Activated CD4-positive, alpha-beta memory T cell treated with anti-CD3 and anti-CD28 coated beads for 36 hours (primary cell): ENCODE data around the gene DOP1B. TPM values are rescaled to one million over a fixed set of nuclear protein-coding genes. Genes with fewer than 3 reads are reported as not detected.

Experiments
- CTCF ChIA-PET: fragments of 350-600 bp; sonication (Branson Sonifier 250); formaldehyde crosslinking; loops from one replicate; lab custom pipeline; 2021; ENCODE audit warnings: antibody characterized with exemption, inconsistent platforms; lab: Charles Lee
- POLR2A ChIA-PET: fragments of 350-600 bp; sonication (Branson Sonifier 250); formaldehyde crosslinking; loops from one replicate; lab custom pipeline; 2021; ENCODE audit warnings: antibody characterized with exemption; lab: Charles Lee
- DNase-seq: peaks from one replicate; pipeline ENCODE4 v3.0.0-alpha.2; 2020
- H3K27ac Mint-ChIP-seq: one replicate; pipeline ENCODE4 v1.8.0; 2021; ENCODE audit warnings: mixed read lengths
- H3K27me3 Mint-ChIP-seq: one replicate; pipeline ENCODE4 v1.8.0; 2021; ENCODE audit warnings: mixed read lengths
- H3K36me3 Mint-ChIP-seq: one replicate; pipeline ENCODE4 v1.8.0; 2021; ENCODE audit warnings: mixed read lengths
- H3K4me1 Mint-ChIP-seq: one replicate; pipeline ENCODE4 v1.8.0; 2021; ENCODE audit warnings: low read depth, mixed read lengths
- H3K4me3 Mint-ChIP-seq: one replicate; pipeline ENCODE4 v1.8.0; 2021; ENCODE audit warnings: mild to moderate bottlenecking, mixed read lengths
- H3K9me3 Mint-ChIP-seq: one replicate; pipeline ENCODE4 v1.8.0; 2021; ENCODE audit warnings: mixed read lengths
- intact Hi-C: fragments of 100-400 bp; cut with micrococcal nuclease; formaldehyde crosslinking; loops from one replicate; pipeline ENCODE4 v1.15.1; 2023
- total RNA-seq, 2 experiments: library from RNA; stranded (reverse); gene quantifications; one replicate each; pipeline ENCODE4 v1.2.3, GENCODE V29; 2021

DOP1B gene
- total RNA-seq, 2 experiments from 2014 or later: 19.4 to 19.6 TPM

DNA sequence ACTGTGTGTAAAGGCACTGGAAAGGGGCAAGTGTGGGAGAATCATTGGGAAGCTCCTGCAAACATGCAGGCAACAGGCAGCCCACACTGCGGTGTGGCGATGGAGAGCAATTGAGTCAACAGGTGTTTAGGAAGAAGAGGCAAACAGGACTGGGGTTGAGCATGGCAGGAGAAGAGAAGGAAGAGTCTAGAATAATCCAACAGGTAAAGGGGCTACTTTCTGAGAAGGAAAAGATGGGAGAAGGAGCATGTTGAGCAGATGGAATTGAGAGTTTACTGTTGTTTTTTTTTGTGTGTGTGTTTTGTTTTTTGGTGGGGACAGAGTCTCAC lies 4.2 kb downstream of the DOP1B start:
- intact Hi-C loops: no loop called here
- CTCF ChIA-PET: interaction anchor here (1.2 kb wide), 1 partner anchor 19 kb away, joined by 3 read pairs; no protein-coding TSS in a partner anchor
- H3K4me3 Mint-ChIP-seq: no peak overlapping the region

DNA sequence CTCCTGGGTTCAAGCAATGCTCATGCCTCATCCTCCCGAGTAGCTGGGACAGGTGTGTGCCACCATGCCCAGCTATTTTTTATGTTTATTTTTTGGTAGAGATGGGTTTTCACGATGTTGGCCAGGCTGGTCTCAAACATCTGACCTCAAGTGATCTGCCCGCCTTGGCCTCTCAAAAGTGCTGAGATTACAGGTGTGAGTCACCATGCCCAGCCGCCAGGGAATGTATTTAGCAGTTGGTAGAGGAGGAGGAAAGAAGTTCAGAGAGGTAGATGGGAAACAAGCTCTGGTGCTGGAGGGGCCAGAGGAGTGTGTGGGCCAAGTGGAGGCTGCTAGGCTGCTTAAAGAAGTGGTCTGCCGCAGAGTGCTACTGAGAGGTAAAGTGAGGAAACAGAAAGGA lies 6.0 kb downstream of the DOP1B start:
- Mint-ChIP-seq H3K4me3 (no peak overlapping the region), H3K27me3 (no peaks in the 10 kb centered on the region), H3K36me3 (peaks cover 4% of the 10 kb centered on the region), H3K4me1 (peaks cover 16% of the 10 kb centered on the region), H3K9me3 (no peaks in the 10 kb centered on the region), H3K27ac (no peak overlapping the region)
- ChIA-PET POLR2A (no interaction called here), CTCF (interaction anchor here (0.7 kb wide), 1 partner anchor 18 kb away, joined by 3 read pairs; no protein-coding TSS in a partner anchor)
- DNase-seq: no peak
- intact Hi-C loops: no loop called here

More for the DNA sequence above, 4.2 kb downstream of the DOP1B start:
- Mint-ChIP-seq H3K27ac (no peak overlapping the region), H3K36me3 (no peaks in the 10 kb centered on the region), H3K27me3 (no peaks in the 10 kb centered on the region), H3K9me3 (no peaks in the 10 kb centered on the region), H3K4me1 (peaks cover 19% of the 10 kb centered on the region)
- POLR2A ChIA-PET: interaction anchor here (0.5 kb wide), 1 partner anchor 13 kb away, joined by 4 read pairs; no protein-coding TSS in a partner anchor
- no peak for DNase-seq

DNA sequence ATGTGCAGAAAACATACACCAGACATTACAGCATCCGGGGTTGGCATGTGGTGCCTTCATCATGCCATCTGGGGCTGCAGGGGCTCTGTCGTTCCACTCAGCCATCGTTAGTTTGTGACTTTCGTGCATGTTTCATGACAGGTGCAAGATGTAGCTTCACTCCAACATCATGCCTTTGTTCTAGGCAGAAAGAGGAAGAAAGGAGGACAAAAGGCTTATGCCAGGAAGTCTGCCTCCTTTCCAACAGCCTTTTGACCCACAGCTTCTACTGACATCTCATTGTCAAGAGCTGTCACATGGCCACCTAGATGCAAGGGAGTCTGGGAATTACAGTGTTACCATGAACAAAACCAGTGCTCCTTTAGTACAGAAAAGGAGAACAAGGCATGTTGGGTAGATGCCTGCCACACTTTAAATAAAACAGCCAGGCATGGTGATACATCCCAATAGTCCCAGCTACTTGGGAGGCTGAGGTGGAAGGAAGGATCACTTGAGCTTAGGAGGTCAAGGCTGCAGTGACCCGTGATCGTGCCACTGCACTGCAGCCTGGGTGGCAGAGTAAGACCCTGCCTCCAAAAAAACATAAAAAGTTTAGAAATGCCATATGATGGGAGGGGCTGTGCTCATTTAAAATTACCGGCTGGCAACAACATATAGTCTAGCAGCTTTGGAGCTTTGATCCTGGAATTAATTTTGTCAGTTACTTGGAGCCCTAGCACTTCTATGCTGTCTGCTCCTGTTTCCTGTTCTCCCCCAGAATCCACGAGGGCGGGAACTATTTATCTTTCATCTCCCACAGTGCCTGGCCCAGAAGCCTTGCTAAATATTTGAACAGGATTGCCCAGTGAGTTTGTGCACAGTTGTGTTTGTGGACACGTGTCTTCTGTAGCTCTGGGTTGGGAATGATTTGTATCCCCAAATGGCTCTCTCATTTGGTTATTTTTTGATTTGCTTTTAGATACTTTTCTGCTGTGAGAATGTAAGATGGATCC lies 7.4 kb downstream of the DOP1B start:
- CTCF ChIA-PET: interaction anchor here (0.6 to 1.9 kb wide), 6 partner anchors 10 to 166 kb away, joined by 3 to 7 read pairs (median 4); no protein-coding TSS in a partner anchor
- H3K9me3 Mint-ChIP-seq: no peaks in the 10 kb centered on the region
- intact Hi-C loops: no loop called here
- POLR2A ChIA-PET: no interaction called here
- H3K4me3 Mint-ChIP-seq: no peak overlapping the region
- no peak for DNase-seq
- H3K27me3 Mint-ChIP-seq: no peaks in the 10 kb centered on the region
- no peak overlapping the region for H3K27ac Mint-ChIP-seq
- H3K4me1 Mint-ChIP-seq: peaks cover 9% of the 10 kb centered on the region
- H3K36me3 Mint-ChIP-seq: peaks cover 7% of the 10 kb centered on the region

DNA sequence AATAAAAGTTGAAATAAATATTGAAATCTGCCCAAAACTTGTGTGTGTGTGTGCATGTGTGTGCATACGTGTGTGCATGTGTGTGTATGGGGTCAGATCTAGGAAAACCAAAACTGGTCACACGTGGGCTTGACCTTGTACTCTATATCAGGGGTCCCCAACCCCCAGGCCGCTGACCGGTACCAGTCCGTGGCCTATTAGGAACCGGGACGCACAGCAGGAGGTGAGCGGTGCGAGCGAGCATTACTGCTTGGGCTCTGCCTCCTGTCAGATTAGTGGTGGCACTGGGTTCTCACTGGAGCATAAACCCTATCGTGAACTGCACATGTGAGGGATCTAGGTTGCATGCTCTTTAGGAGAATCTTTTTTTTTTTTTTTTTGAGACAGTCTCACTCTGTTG lies 8.7 kb downstream of the DOP1B start:
- ChIA-PET CTCF (no interaction called here), POLR2A (no interaction called here)
- Mint-ChIP-seq H3K36me3 (peaks cover 15% of the 10 kb centered on the region), H3K27me3 (no peaks in the 10 kb centered on the region), H3K4me1 (peaks cover 9% of the 10 kb centered on the region), H3K9me3 (no peaks in the 10 kb centered on the region), H3K27ac (no peak overlapping the region), H3K4me3 (no peak overlapping the region)
- DNase-seq: no peak
- intact Hi-C loops: no loop called here

DNA sequence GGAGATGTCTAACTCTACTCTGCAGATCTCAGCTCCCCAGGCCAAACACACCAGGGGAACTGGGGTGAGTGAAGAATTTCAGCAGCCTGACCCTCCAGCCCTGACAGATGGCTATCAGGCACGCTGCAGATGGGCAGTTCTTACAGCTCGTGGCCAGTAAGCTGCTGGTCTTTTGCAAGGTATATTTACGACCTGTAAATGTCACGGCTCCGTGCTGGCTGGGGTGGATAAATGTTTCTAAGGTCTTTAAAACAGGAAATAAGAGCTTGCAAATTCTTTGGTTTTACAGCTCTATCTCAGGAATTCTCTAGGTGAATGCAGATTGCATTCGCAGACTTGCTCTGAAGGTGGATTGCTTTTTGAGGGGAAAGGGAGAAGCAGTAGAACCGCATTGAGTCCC lies 10.1 kb downstream of the DOP1B start:
- no peak for DNase-seq
- ChIA-PET CTCF (no interaction called here), POLR2A (no interaction called here)
- H3K36me3 Mint-ChIP-seq: peaks cover 15% of the 10 kb centered on the region
- no peak overlapping the region for H3K27ac Mint-ChIP-seq
- peaks cover 9% of the 10 kb centered on the region for H3K4me1 Mint-ChIP-seq
- no peak overlapping the region for H3K4me3 Mint-ChIP-seq
- no peaks in the 10 kb centered on the region for H3K9me3 Mint-ChIP-seq
- intact Hi-C loops: no loop called here
- no peaks in the 10 kb centered on the region for H3K27me3 Mint-ChIP-seq

DNA sequence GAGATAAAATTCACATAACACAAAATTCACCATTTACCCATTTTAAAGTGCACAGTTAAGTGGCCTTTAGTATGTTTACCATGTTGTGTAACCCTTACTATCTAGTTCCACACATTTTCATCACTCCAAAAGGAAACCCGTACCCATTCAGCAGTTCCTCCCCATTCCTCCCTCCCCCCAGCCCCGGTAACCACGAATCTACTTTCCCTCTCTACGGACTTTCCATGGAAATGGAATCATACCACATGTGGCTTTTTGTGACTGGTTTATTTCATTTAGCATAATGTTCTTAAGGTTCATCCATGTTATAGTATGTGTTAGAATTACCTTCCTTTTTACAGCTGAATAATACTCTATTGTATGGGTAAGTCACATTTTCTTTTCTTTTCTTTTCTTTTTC lies 10.9 kb downstream of the DOP1B start:
- POLR2A ChIA-PET: interaction anchor here (0.7 kb wide), 1 partner anchor 189 kb away, joined by 4 read pairs; no protein-coding TSS in a partner anchor
- Mint-ChIP-seq H3K36me3 (peaks cover 15% of the 10 kb centered on the region), H3K27me3 (no peaks in the 10 kb centered on the region), H3K4me1 (peaks cover 7% of the 10 kb centered on the region), H3K9me3 (no peaks in the 10 kb centered on the region), H3K4me3 (no peak overlapping the region), H3K27ac (no peak overlapping the region)
- DNase-seq: no peak
- CTCF ChIA-PET: no interaction called here
- intact Hi-C loops: no loop called here

DNA sequence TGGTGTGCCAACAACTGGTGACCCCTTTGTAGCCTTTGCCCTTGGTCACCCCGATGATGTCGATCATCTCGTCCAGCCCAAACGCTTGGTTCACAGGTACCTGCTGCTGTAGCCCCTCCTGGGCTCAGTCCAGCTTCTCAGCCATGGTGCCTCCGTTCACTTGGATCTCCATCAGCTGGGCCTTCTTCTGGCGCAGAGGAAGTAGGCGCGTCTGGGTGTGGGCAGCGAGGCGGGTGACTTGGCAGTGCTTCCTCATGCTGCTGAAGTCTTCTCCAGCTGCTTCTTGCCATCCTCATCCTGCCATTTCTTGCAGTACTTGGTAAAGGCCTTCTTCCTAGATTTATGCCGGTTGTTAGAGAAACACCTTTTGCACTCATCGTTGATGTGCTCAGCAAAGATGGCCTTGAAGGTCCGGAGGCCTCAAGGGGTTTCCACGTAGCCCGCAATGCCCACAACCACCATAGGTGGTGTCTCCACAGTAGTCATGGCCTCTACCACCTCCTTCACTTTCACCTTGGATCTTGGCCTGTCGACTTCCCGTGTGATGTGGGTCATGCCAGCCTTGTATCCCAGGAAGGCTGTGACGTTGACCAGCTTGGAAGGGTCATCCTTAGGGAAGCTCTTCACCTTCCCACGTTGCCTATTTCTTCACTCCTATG lies 13.0 kb downstream of the DOP1B start:
- peaks cover 15% of the 10 kb centered on the region for H3K36me3 Mint-ChIP-seq
- ChIA-PET CTCF (interaction anchor here (1.0 kb wide), 1 partner anchor 28 kb away, joined by 3 read pairs; no protein-coding TSS in a partner anchor), POLR2A (no interaction called here)
- no peak overlapping the region for H3K4me3 Mint-ChIP-seq
- DNase-seq: no peak
- intact Hi-C loops: no loop called here
- no peak overlapping the region for H3K27ac Mint-ChIP-seq
- H3K27me3 Mint-ChIP-seq: no peaks in the 10 kb centered on the region
- H3K4me1 Mint-ChIP-seq: peaks cover 4% of the 10 kb centered on the region
- H3K9me3 Mint-ChIP-seq: no peaks in the 10 kb centered on the region

DNA sequence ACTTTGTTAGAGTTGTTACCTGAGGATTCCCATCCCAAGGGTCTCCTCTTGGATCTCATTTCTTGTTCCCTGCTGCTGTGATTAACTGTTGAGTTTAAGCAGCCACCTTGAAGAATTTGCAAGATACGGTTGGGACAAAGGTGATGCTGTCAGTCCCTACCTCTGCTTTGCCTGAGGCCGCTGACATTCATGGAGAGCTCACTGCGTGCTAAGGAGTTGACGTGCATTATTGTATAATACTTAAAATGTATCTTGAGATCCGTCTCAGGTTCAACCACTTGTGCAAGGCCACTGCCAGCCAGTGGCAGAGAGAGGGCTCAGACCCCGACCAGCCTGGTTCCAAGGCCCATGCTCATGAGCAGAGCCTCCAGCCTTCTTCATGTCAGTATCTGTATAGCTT lies 14.2 kb downstream of the DOP1B start:
- CTCF ChIA-PET: interaction anchor here (1.0 kb wide), 1 partner anchor 29 kb away, joined by 3 read pairs; no protein-coding TSS in a partner anchor

DNA sequence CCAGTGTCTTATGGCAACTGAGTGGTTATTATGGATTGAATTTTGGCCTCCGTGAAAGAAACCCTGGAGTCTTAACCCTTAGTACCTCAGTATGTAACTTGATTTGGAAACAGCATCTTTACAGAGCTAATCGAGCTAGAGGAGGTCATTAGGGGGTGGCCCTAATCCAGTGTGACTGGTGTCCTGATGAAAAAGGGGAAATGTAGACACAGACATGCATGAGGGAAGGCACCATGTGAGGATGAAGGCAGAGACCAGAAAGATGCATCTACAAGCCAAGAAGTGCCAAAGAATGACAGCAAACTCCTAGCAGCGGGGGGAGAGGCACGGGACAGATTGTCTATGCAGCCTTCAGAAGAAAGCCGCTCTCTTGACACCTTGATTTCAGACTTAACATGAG lies 14.7 kb downstream of the DOP1B start:
- H3K27me3 Mint-ChIP-seq: no peaks in the 10 kb centered on the region
- no peak overlapping the region for H3K27ac Mint-ChIP-seq
- H3K36me3 Mint-ChIP-seq: peaks cover 15% of the 10 kb centered on the region
- ChIA-PET POLR2A (no interaction called here), CTCF (no interaction called here)
- peaks cover 4% of the 10 kb centered on the region for H3K4me1 Mint-ChIP-seq
- DNase-seq: no peak
- no peak overlapping the region for H3K4me3 Mint-ChIP-seq
- H3K9me3 Mint-ChIP-seq: no peaks in the 10 kb centered on the region
- intact Hi-C loops: no loop called here

More for the DNA sequence above, 14.2 kb downstream of the DOP1B start:
- peaks cover 4% of the 10 kb centered on the region for H3K4me1 Mint-ChIP-seq
- H3K4me3 Mint-ChIP-seq: no peak overlapping the region
- peaks cover 15% of the 10 kb centered on the region for H3K36me3 Mint-ChIP-seq
- no peak for DNase-seq
- intact Hi-C loops: no loop called here
- H3K9me3 Mint-ChIP-seq: no peaks in the 10 kb centered on the region
- POLR2A ChIA-PET: no interaction called here
- no peaks in the 10 kb centered on the region for H3K27me3 Mint-ChIP-seq
- no peak overlapping the region for H3K27ac Mint-ChIP-seq

DNA sequence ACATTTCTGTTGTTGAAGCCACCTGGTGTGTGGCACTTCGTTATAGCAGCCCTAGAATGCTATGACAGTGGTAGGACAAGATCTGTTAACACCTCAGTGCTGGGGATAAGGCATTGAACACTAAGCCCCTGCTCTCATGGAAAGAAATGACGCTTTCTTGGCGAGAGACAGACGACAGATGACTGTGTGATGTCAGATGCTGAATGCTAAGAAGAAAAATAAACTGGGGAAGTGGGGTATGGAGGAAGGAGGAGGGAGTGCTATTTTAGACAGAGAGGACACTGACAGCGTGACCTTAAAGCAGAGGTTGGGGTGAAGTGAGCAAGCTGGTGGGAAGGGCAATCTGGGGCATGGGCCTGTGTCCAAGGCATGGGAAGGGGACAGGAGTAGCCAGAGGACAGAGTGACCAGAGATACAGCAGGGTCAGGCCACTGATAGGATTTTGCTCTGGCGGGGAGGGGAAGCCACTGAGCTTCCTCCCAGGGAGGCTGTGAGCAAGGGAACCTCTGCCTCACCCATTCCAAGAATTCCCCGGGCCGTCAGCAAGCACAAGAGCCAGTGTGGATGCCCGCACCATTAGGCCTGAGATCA lies 15.2 kb downstream of the DOP1B start:
- no peak for DNase-seq
- Mint-ChIP-seq H3K4me3 (no peak overlapping the region), H3K4me1 (peaks cover 4% of the 10 kb centered on the region), H3K27ac (peak overlapping the region; percentile 47), H3K36me3 (peaks cover 14% of the 10 kb centered on the region), H3K9me3 (no peaks in the 10 kb centered on the region), H3K27me3 (no peaks in the 10 kb centered on the region)
- ChIA-PET CTCF (no interaction called here), POLR2A (no interaction called here)
- intact Hi-C loops: no loop called here

DNA sequence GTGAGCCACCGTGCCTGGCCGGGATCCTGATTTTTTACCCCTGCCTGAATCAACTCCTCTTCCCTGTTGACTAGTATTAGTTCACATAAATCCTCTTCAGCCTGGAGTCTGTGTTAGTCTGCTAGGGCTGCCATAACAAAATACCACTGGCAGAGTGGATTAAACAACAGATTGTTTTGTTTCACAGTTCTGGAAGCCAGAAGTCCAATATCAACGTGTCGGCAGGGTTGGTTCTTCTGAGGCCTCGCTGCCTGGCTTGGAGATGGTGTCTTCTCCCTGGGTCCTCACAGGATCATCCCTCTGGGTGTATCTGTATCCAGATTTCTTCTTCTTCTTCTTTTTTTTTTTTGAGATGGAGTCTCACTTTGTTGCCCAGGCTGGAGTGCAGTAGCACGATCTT lies 18.2 kb downstream of the DOP1B start:
- Mint-ChIP-seq H3K36me3 (peaks cover 2% of the 10 kb centered on the region), H3K4me1 (peaks cover 4% of the 10 kb centered on the region), H3K9me3 (no peaks in the 10 kb centered on the region), H3K27ac (no peak overlapping the region), H3K4me3 (no peak overlapping the region), H3K27me3 (no peaks in the 10 kb centered on the region)
- intact Hi-C loops: loop anchor here (2.0 kb wide), 1 partner anchor 146 kb away; the partner anchor contains the start of gene MORC3
- ChIA-PET CTCF (interaction anchor here (1.2 to 1.6 kb wide), 4 partner anchors 22 to 148 kb away, joined by 5 to 7 read pairs (median 5); no protein-coding TSS in a partner anchor), POLR2A (interaction anchor here (1.5 kb wide), 1 partner anchor 18 kb away, joined by 7 read pairs; the partner anchor contains the start of gene DOP1B)
- no peak for DNase-seq
